Glomerular endothelial cell (primary cell): Measurements from ENCODE around the gene ACOT12. TPM values are rescaled to one million over a fixed set of nuclear protein-coding genes. Genes with fewer than 3 reads are reported as not detected.
"Not testable (repeated sequence)": the region's sequence is repeated elsewhere in the genome, so short reads cannot be mapped to it uniquely, and the experiment has no call there.

ENCODE experiments used
- DNase-seq: peaks from one replicate; pipeline ENCODE4 v3.0.0-alpha.2; 2011; ENCODE audit warnings: low read depth, low spot score; ENCODE audit errors: extremely low read depth
- total RNA-seq: library from RNA; depleted of rRNA; stranded (reverse); fragments of >200 nt; gene quantifications from 2 replicates; pipeline ENCODE4 v1.2.3, GENCODE V29; 2015

Gene ACOT12
- total RNA-seq, 1 donor from 2014 or later, result not detected

DNA sequence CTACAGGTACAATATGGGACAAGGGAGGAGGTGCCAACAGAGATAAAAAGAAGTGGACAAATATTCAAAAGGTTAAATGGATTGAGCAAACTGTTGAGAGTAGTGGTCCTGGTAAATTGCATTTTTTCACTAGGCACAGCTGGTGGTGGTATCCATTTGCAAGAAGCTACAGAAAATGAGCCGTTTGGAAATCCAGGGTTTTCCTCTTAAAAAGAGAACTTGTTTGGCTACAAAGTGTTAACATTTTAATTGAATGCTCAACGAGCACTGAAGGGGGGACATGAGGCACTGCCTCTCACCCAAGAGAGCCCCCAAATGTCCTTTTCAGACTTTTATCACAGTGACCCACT is 93.0 kb downstream of the ACOT12 start:
- no peak for DNase-seq

- DNase-seq, result no peak
Measured at GRCh38 chr5:81297531-81297930, 96.4 kb downstream of the ACOT12 start.

- not testable (repeated sequence) for DNase-seq
Measured at GRCh38 chr5:81294021-81294420, 99.9 kb downstream of the ACOT12 start.

GRCh38 chr5:81292130-81292529 is 101.8 kb downstream of the ACOT12 start:
- DNase-seq, result no peak

DNA sequence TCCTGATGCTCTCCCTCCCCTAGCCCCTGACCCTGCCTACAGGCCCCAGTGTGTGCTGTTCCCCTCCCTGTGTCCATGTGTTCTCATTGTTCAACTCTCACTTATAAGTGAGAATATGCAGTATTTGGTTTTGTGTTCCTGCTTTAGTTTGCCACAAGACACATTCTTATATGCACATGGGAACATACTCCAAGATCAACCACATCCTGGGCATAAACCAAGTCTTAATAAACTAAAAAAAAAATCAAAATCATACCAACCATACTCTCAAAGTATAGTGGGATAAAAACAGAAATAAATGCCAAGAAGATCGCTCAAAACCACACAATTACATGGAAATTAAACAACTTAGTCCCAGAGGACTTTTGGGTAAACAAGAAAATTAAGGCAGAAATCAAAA is 103.8 kb downstream of the ACOT12 start:
- DNase-seq, result no peak

DNA sequence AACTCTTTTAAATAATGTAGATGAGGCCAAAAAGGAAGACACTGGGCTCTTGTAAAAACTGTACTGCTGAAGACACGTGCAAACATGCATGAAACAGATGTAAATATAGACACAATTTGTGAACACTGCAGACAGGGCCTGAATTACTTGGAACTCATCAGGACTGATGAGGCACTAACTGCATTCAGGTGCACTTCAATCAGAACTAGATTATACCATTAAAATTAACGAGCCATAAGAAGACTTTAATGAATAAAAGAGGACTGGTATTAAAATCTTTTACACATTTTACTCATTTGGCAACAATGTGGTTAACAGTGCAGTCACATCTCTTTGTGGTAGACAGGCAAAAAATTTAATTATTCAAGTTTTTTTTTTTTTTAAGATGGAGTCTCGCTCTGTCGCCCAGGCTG is 105.9 kb downstream of the ACOT12 start:
- DNase-seq, result no peak

- DNase-seq, result no peak
Measured at GRCh38 chr5:81286059-81286617, 107.8 kb downstream of the ACOT12 start.

GRCh38 chr5:81283976-81284375 is 110.0 kb downstream of the ACOT12 start:
- DNase-seq, result no peak

Other genes with a start within 250 kb of the ACOT12 start
- gene CKMT2, start 160.8 kb downstream of the ACOT12 start, total RNA-seq, result 0.34 TPM in 1 of 2 replicates, not detected in the other
- 15.0 and 16.2 TPM in 2 replicates for gene ZCCHC9, start 92.5 kb downstream of the ACOT12 start, total RNA-seq